HG02938 (cell line): Measurements from ENCODE around the gene CDH4.
"Not testable (repeated sequence)": the region's sequence is repeated elsewhere in the genome, so short reads cannot be mapped to it uniquely, and the experiment has no call there.

Experiments used
- ATAC-seq: cut with Tn5 transposase; IDR thresholded peaks from one replicate; pipeline ENCODE4 v1.9.1; 2021; ENCODE audit warnings: mild to moderate bottlenecking, moderate library complexity; ENCODE audit not compliant: unreplicated experiment

The CDH4 gene

GRCh38 chr20:61938839-61939690, 687.0 kb downstream of the CDH4 start:
- ATAC-seq: no peak

- ATAC-seq: no peak
Measured at GRCh38 chr20:61939691-61940360, 687.8 kb downstream of the CDH4 start.

- no peak for ATAC-seq
Measured at GRCh38 chr20:61940491-61940890, 688.4 kb downstream of the CDH4 start.

- ATAC-seq: no peak
Measured at GRCh38 chr20:61940976-61941720, 689.1 kb downstream of the CDH4 start.

- no peak for ATAC-seq
Measured at GRCh38 chr20:61941721-61942405, 689.8 kb downstream of the CDH4 start.

- ATAC-seq: no peak
Measured at GRCh38 chr20:61942526-61942925, 690.5 kb downstream of the CDH4 start.

- not testable (repeated sequence) for ATAC-seq
Measured at GRCh38 chr20:61944967-61945366, 692.9 kb downstream of the CDH4 start.

GRCh38 chr20:61945495-61945894, 693.4 kb downstream of the CDH4 start:
- not testable (repeated sequence) for ATAC-seq

- not testable (repeated sequence) for ATAC-seq
Measured at GRCh38 chr20:61948056-61948455, 696.0 kb downstream of the CDH4 start.

GRCh38 chr20:61948586-61949362, 696.7 kb downstream of the CDH4 start:
- no peak for ATAC-seq

- no peak for ATAC-seq
Measured at GRCh38 chr20:61949363-61949713, 697.3 kb downstream of the CDH4 start.

GRCh38 chr20:61949714-61950640, 697.9 kb downstream of the CDH4 start:
- no peak for ATAC-seq

GRCh38 chr20:61950641-61951071, 698.6 kb downstream of the CDH4 start:
- no peak for ATAC-seq

GRCh38 chr20:61951695-61952533, 699.9 kb downstream of the CDH4 start:
- ATAC-seq: no peak

GRCh38 chr20:61953037-61954021, 701.3 kb downstream of the CDH4 start:
- ATAC-seq: no peak

GRCh38 chr20:61954276-61955021, 702.4 kb downstream of the CDH4 start:
- ATAC-seq: no peak
